Measurements from ENCODE around the gene FHIT. TPM values are rescaled to one million over a fixed set of nuclear protein-coding genes. Genes with fewer than 3 reads are reported as not detected.

Gene FHIT
- total RNA-seq, 1 donor from 2014 or later: 21.5 TPM

- no peak for ATAC-seq (ENCODE audit: poor library complexity)
- intact Hi-C loops (cut with DNase I): no loop called here
- no peak for DNase-seq
Measured at GRCh38 chr3:59995563-59995962, 1255.7 kb downstream of the FHIT start.

GRCh38 chr3:59994732-59995304 lies 1256.4 kb downstream of the FHIT start:
- intact Hi-C loops (cut with DNase I): no loop called here
- DNase-seq (no peak), ATAC-seq (ENCODE audit: poor library complexity) (no peak)

GRCh38 chr3:59992578-59992977 lies 1258.7 kb downstream of the FHIT start:
- DNase-seq (no peak), ATAC-seq (ENCODE audit: poor library complexity) (no peak)
- intact Hi-C loops (cut with DNase I): no loop called here

- no peak for DNase-seq
- ATAC-seq (ENCODE audit: poor library complexity): no peak
- intact Hi-C loops (cut with DNase I): no loop called here
Measured at GRCh38 chr3:59990915-59991314, 1260.3 kb downstream of the FHIT start.

- intact Hi-C loops (cut with DNase I): no loop called here
- DNase-seq (no peak), ATAC-seq (ENCODE audit: poor library complexity) (no peak)
Measured at GRCh38 chr3:59982510-59982909, 1268.7 kb downstream of the FHIT start.

GRCh38 chr3:59981377-59981776 lies 1269.9 kb downstream of the FHIT start:
- ATAC-seq (ENCODE audit: poor library complexity): no peak
- no peak for DNase-seq
- intact Hi-C loops (cut with DNase I): no loop called here

- intact Hi-C loops (cut with DNase I): no loop called here
- DNase-seq (no peak), ATAC-seq (ENCODE audit: poor library complexity) (no peak)
Measured at GRCh38 chr3:59980576-59980975, 1270.7 kb downstream of the FHIT start.

- intact Hi-C loops (cut with DNase I): no loop called here
- DNase-seq (no peak), ATAC-seq (ENCODE audit: poor library complexity) (no peak)
Measured at GRCh38 chr3:59979542-59979941, 1271.7 kb downstream of the FHIT start.

- intact Hi-C loops (cut with DNase I): no loop called here
- ATAC-seq (ENCODE audit: poor library complexity) (no peak), DNase-seq (no peak)
Measured at GRCh38 chr3:59978979-59979378, 1272.3 kb downstream of the FHIT start.

- intact Hi-C loops (cut with DNase I): no loop called here
- DNase-seq: no peak
- ATAC-seq (ENCODE audit: poor library complexity): peak; percentile 60
Measured at GRCh38 chr3:59970796-59971195, 1280.5 kb downstream of the FHIT start.

- intact Hi-C loops (cut with DNase I): no loop called here
- no peak for DNase-seq
- ATAC-seq (ENCODE audit: poor library complexity): peak; percentile 45
Measured at GRCh38 chr3:59970376-59970775, 1280.9 kb downstream of the FHIT start.

- no peak for ATAC-seq (ENCODE audit: poor library complexity)
- intact Hi-C loops (cut with DNase I): no loop called here
Measured at GRCh38 chr3:59968513-59969045, 1282.7 kb downstream of the FHIT start.

GRCh38 chr3:59963676-59964075 lies 1287.6 kb downstream of the FHIT start:
- peak; percentile 20 for ATAC-seq (ENCODE audit: poor library complexity)
- intact Hi-C loops (cut with DNase I): no loop called here

More at GRCh38 chr3:59968513-59969045, 1282.7 kb downstream of the FHIT start:
- no peak for DNase-seq

GRCh38 chr3:59957150-59957549 lies 1294.1 kb downstream of the FHIT start:
- intact Hi-C loops (cut with DNase I): no loop called here
- ATAC-seq (ENCODE audit: poor library complexity): no peak

More at GRCh38 chr3:59963676-59964075, 1287.6 kb downstream of the FHIT start:
- no peak for DNase-seq

GRCh38 chr3:59953104-59953503 lies 1298.1 kb downstream of the FHIT start:
- no peak for DNase-seq
- intact Hi-C loops (cut with DNase I): no loop called here
- no peak for ATAC-seq (ENCODE audit: poor library complexity)

More at GRCh38 chr3:59957150-59957549, 1294.1 kb downstream of the FHIT start:
- DNase-seq: no peak

GRCh38 chr3:59949311-59949710 lies 1301.9 kb downstream of the FHIT start:
- ATAC-seq (ENCODE audit: poor library complexity) (no peak), DNase-seq (no peak)
- intact Hi-C loops (cut with DNase I): no loop called here

- ATAC-seq (ENCODE audit: poor library complexity): no peak
- intact Hi-C loops (cut with DNase I): no loop called here
- DNase-seq: no peak
Measured at GRCh38 chr3:59946401-59946800, 1304.9 kb downstream of the FHIT start.

GRCh38 chr3:59940718-59941117 lies 1310.5 kb downstream of the FHIT start:
- ATAC-seq (ENCODE audit: poor library complexity): no peak
- intact Hi-C loops (cut with DNase I): no loop called here
- DNase-seq: no peak

GRCh38 chr3:59939826-59940426 lies 1311.3 kb downstream of the FHIT start:
- DNase-seq (no peak), ATAC-seq (ENCODE audit: poor library complexity) (peak; percentile 48)
- intact Hi-C loops (cut with DNase I): no loop called here

GRCh38 chr3:59938828-59939227 lies 1312.4 kb downstream of the FHIT start:
- ATAC-seq (ENCODE audit: poor library complexity) (no peak), DNase-seq (no peak)
- intact Hi-C loops (cut with DNase I): no loop called here
